ENCODE data around the gene RAB32. TPM values are rescaled to one million over a fixed set of nuclear protein-coding genes. Genes with fewer than 3 reads are reported as not detected.

The RAB32 gene
- total RNA-seq, 3 donors from 2014 or later: 0.16 to 0.32 (median 0.18) TPM

DNA sequence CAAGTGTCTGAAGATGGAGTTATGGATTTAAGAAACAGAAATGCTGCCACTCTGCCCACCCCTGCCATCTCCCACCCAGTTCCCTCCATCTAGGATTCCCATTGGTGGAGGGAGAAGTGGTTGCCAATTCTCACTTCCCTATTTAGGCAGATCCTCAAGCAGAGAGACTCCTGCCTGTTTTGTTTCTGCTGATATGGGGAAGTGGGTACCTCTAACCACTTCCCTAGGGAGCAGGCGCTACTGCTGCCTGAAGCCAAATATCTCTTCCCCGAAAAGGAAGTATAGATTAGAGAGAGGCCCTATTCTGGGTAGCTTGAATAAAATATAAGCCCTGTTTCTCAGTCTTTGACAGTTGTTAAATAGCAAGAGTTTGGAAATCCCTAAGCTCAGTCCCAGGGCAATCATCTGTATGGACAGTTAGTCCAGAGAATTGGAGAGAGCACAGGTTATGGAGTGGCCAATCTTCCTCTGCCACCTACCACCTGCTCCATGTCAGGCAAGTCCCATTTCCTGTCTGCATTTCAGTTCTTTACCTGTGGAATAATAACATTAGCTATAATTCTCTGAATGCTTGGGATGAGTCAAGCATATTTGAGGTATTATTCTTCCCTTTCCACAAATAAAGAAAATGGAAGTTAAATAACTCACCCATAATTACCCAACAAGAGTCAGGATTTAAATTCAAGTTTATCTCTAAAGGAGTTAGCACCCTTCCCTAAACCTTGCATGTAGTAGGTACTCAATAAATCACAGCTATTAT lies 52.5 kb downstream of the RAB32 start:
- ATAC-seq (no peak), DNase-seq (no peak)
- peaks cover 14% of the 10 kb centered on the region for H3K27me3 Mint-ChIP-seq (ENCODE audit: low read depth)
- H3K9me3 Mint-ChIP-seq: no peaks in the 10 kb centered on the region
- H3K36me3 Mint-ChIP-seq (ENCODE audit: insufficient read depth): no peaks in the 10 kb centered on the region
- peaks cover 2% of the 10 kb centered on the region for H3K4me1 Mint-ChIP-seq (ENCODE audit: low read depth)
- no peak overlapping the region for H3K4me3 Mint-ChIP-seq

DNA sequence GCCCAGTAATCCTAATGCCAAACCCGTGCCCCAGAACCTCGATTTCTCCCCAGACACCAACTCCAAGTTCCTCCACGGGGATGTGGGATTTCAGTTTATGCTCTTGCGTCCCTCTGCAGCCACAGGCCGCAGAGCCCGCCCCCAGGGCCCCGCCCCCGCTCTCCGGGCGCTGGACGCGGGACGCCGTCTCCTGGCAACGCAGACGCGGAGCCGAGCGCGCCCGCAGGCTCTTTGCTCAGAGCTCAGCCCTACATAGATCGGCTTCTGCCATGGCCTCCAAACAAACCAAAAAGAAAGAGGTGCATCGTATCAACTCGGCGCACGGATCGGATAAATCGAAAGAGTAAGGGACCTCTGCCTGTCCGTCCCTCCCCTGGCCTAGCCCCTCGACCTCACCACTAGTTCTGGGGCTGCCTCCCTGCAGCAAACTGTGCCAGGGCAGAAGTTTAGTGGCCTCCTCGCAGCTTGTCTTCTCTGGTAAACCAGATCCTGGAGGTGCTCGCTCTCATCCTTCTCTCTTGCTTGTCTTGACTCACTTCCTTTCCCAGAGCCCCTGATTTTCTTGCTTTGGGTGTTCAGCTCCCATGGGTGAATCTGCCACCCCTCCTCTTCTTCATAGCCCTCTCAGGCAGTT lies 55.3 kb downstream of the RAB32 start, which contains the start of gene ADGB:
Gene ADGB (plus strand): TSS at position 201 of the 634 bp plus-strand sequence. CDS start 69 bp downstream, at position 270.
- no peak within 1 kb of the TSS for H3K4me3 Mint-ChIP-seq
- H3K27me3 Mint-ChIP-seq (ENCODE audit: low read depth): peaks cover 14% of the 10 kb centered on the region
- ATAC-seq (peak in 1 of 2 donors; percentile 30), DNase-seq (no peak)
- no peaks in the 10 kb centered on the region for H3K36me3 Mint-ChIP-seq (ENCODE audit: insufficient read depth)
- no peaks in the 10 kb centered on the region for H3K9me3 Mint-ChIP-seq
- peaks cover 2% of the 10 kb centered on the region for H3K4me1 Mint-ChIP-seq (ENCODE audit: low read depth)

DNA sequence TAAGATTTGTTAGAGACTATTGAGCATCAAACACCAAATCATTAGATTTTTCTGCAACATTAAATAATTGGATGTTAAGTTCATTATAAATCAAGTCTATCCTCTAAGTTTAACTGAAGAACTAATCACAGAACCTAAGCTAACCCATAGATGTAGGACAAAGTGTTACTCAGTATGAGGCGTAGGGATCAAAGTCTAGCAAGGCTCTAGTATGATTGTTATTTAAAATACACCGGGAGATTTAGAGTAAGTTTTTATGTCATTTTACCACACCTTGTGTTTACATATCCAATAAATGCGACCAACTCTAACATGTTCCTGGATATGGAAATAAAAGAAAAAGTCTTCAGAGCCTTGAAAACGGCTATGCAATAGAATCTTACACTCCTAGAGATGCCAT lies 57.7 kb downstream of the RAB32 start:
- Mint-ChIP-seq H3K4me1 (ENCODE audit: low read depth) (peaks cover 2% of the 10 kb centered on the region), H3K27me3 (ENCODE audit: low read depth) (peaks cover 14% of the 10 kb centered on the region), H3K9me3 (no peaks in the 10 kb centered on the region), H3K36me3 (ENCODE audit: insufficient read depth) (no peaks in the 10 kb centered on the region), H3K4me3 (no peak overlapping the region)
- ATAC-seq (no peak), DNase-seq (no peak)

DNA sequence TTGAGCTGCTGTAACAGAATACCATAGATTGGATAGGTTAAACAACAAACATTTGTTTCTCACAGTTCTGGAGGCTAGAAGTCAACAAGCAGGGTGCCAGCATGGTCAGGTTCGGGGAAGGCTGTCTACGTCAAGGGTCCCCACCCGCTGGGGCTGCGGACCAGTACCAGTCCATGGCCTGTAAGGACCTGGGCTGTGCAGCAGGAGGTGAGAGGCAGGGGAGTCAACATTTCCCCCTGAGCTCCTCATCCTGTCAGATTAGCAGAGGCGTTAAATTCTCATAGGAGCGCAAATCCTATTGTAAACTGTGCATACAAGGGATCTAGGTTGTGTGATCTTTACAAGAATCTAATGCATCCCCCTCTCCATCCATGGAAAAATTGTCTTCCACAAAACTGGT lies 58.9 kb downstream of the RAB32 start:
- Mint-ChIP-seq H3K36me3 (ENCODE audit: insufficient read depth) (no peaks in the 10 kb centered on the region), H3K4me3 (no peak overlapping the region), H3K4me1 (ENCODE audit: low read depth) (peaks cover 2% of the 10 kb centered on the region), H3K9me3 (no peaks in the 10 kb centered on the region), H3K27me3 (ENCODE audit: low read depth) (peaks cover 14% of the 10 kb centered on the region)
- DNase-seq (no peak), ATAC-seq (no peak)

Other genes with a start within 250 kb of the RAB32 start
- not detected for gene ADGB, start 55.1 kb downstream of the RAB32 start, total RNA-seq